DND-41 (cell line): Measurements from ENCODE around the gene NGFR.
"Not testable (repeated sequence)": the region's sequence is repeated elsewhere in the genome, so short reads cannot be mapped to it uniquely, and the experiment has no call there.

Experiments used
- ATAC-seq: fragments of 200-7000 bp; cut with Tn5 transposase; 3 replicates; pipeline ENCODE4 v1.9.1; 2021; ENCODE audit warnings: low read depth; ENCODE audit not compliant: insufficient read depth
- DNase-seq: peaks from one replicate; pipeline ENCODE4 v3.0.0-alpha.2; 2020
- H2AFZ ChIP-seq: 2 replicates; pipeline ENCODE4 v1.6.0; 2012; ENCODE audit warnings: low read depth, low read length
- H3K27ac ChIP-seq: 2 replicates; pipeline ENCODE4 v1.5.1; 2012; ENCODE audit warnings: low read length, inconsistent platforms
- H3K27me3 ChIP-seq: fragments of 200-600 bp; sonication (generic); 2 replicates; pipeline ENCODE4 v1.6.0; 2012; ENCODE audit warnings: low read length, mild to moderate bottlenecking, inconsistent platforms; ENCODE audit not compliant: insufficient read depth, poor library complexity
- H3K36me3 ChIP-seq: 2 replicates; pipeline ENCODE4 v1.5.1; 2012; ENCODE audit warnings: low read length, inconsistent platforms; ENCODE audit not compliant: insufficient read depth
- H3K4me1 ChIP-seq: 2 replicates; pipeline ENCODE4 v1.5.1; 2012; ENCODE audit warnings: mild to moderate bottlenecking, low read length; ENCODE audit not compliant: insufficient read depth
- H3K4me2 ChIP-seq: 2 replicates; pipeline ENCODE4 v1.6.0; 2012; ENCODE audit warnings: mild to moderate bottlenecking, moderate library complexity, low read length, inconsistent platforms; ENCODE audit not compliant: insufficient read depth
- H3K4me3 ChIP-seq, 2 experiments: fragments of 200-600 bp in 1 of 2; shearing (Covaris generic) in 1 of 2; 2 replicates each; pipeline ENCODE4 v1.5.1; 2012 to 2016; ENCODE audit warnings: inconsistent platforms in 2 of 2, low read length in 2 of 2, mild to moderate bottlenecking in 2 of 2, low read depth in 1 of 2, moderate library complexity in 1 of 2
- H3K79me2 ChIP-seq: 2 replicates; pipeline ENCODE4 v1.6.0; 2012; ENCODE audit warnings: low read length, inconsistent platforms; ENCODE audit not compliant: insufficient read depth
- H3K9ac ChIP-seq: 2 replicates; pipeline ENCODE4 v1.6.0; 2012; ENCODE audit warnings: low read depth, mild to moderate bottlenecking, inconsistent platforms, low read length, moderate library complexity
- H3K9me3 ChIP-seq: 2 replicates; pipeline ENCODE4 v1.5.1; 2012; ENCODE audit warnings: low read length, moderate library complexity, mild to moderate bottlenecking, inconsistent platforms; ENCODE audit not compliant: insufficient read depth, severe bottlenecking
- H4K20me1 ChIP-seq: 2 replicates; pipeline ENCODE4 v1.6.0; 2012; ENCODE audit warnings: low read length; ENCODE audit not compliant: insufficient read depth
- CTCF ChIP-seq: IDR thresholded peaks from 2 replicates; pipeline ENCODE4 v1.5.1; 2012; ENCODE audit warnings: borderline replicate concordance, low read length, moderate library complexity, mild to moderate bottlenecking; ENCODE audit not compliant: poor library complexity, severe bottlenecking; ENCODE audit errors: extremely low read depth
- EZH2 ChIP-seq: IDR thresholded peaks from 3 replicates; pipeline ENCODE4 v1.6.1; 2012; ENCODE audit warnings: borderline replicate concordance, low read depth, mild to moderate bottlenecking, moderate library complexity, low read length, inconsistent platforms; ENCODE audit not compliant: severe bottlenecking

The NGFR gene

DNA sequence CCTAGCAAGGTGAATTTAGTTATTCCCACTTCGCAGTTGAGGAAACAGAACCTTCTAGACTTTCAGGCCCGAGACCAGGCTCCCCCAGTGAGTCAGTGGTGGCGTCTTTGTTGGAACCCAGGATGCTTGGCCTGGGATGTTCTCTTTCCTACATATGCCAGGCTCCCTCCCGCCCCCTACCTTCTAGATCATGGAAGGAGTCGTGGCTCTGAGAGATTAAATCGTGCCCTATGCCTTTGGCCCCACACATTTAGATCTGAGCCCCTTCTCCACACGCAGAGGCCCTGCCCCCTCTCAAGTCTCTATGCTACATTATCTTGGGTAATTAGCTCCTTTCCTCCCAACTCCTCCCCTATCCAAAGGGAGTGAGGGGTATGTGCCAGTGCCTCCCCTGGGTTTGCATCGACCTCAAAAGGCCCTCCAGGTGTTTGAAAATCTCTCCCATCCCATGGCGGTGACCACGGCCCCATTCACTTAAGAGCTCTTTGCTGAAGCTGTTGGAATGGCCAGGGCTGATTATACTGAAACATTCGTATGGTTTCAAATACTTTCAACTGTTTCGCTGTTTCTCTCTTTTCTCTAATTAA, 3.0 kb downstream of the NGFR start:
- Histone ChIP-seq H3K9me3 (no peaks in the 10 kb centered on the region), H3K79me2 (no peaks in the 10 kb centered on the region), H3K4me1 (peaks cover 16% of the 10 kb centered on the region), H3K27me3 (peaks cover 8% of the 10 kb centered on the region), H3K9ac (no peak overlapping the region), H3K27ac (no peak overlapping the region), H3K36me3 (no peaks in the 10 kb centered on the region), H4K20me1 (peaks cover 19% of the 10 kb centered on the region), H3K4me3 (no peak overlapping the region), H3K4me2 (no peak overlapping the region), H2AFZ (no peak overlapping the region)
- ATAC-seq = no peak
- DNase-seq = no peak
- TF ChIP-seq CTCF (no peak), EZH2 (no peak)

GRCh38 chr17:49501496-49501895, 6.4 kb downstream of the NGFR start:
- Histone ChIP-seq H3K4me3 (no peak overlapping the region), H3K27me3 (peaks cover 13% of the 10 kb centered on the region), H3K9me3 (no peaks in the 10 kb centered on the region), H3K4me1 (no peaks in the 10 kb centered on the region), H2AFZ (no peak overlapping the region), H3K36me3 (no peaks in the 10 kb centered on the region), H3K27ac (no peak overlapping the region), H4K20me1 (peaks cover 10% of the 10 kb centered on the region; the same call in 1 of the 2 replicates), H3K9ac (no peak overlapping the region), H3K4me2 (no peak overlapping the region), H3K79me2 (no peaks in the 10 kb centered on the region)
- no peak for ATAC-seq
- TF ChIP-seq CTCF (no peak), EZH2 (no peak)
- no peak for DNase-seq

GRCh38 chr17:49502254-49502653, 7.2 kb downstream of the NGFR start:
- Histone ChIP-seq H3K27me3 (peaks cover 13% of the 10 kb centered on the region), H3K4me3 (no peak overlapping the region)
- ATAC-seq = no peak

GRCh38 chr17:49502680-49503079, 7.6 kb downstream of the NGFR start:
- Histone ChIP-seq H3K27me3 (peaks cover 13% of the 10 kb centered on the region), H4K20me1 (peaks cover 14% of the 10 kb centered on the region; the same call in 1 of the 2 replicates)
- not testable (repeated sequence) for H3K4me3 ChIP-seq, H3K9me3 ChIP-seq, H3K36me3 ChIP-seq, ATAC-seq, H2AFZ ChIP-seq, H3K4me2 ChIP-seq, DNase-seq, H3K9ac ChIP-seq, H3K27ac ChIP-seq, H3K4me1 ChIP-seq, H3K79me2 ChIP-seq

More at GRCh38 chr17:49502254-49502653, 7.2 kb downstream of the NGFR start:
- no peak overlapping the region for H2AFZ ChIP-seq
- H3K79me2 ChIP-seq = no peaks in the 10 kb centered on the region
- H3K4me1 ChIP-seq = no peaks in the 10 kb centered on the region
- TF ChIP-seq EZH2 = no peak
- no peak for TF ChIP-seq CTCF
- H3K27ac ChIP-seq = no peak overlapping the region
- H4K20me1 ChIP-seq = peaks cover 14% of the 10 kb centered on the region; the same call in 1 of the 2 replicates
- H3K9me3 ChIP-seq = no peaks in the 10 kb centered on the region
- no peak overlapping the region for H3K4me2 ChIP-seq
- H3K9ac ChIP-seq = no peak overlapping the region
- H3K36me3 ChIP-seq = no peaks in the 10 kb centered on the region
- no peak for DNase-seq
